Measurements from ENCODE around the gene TAS2R41. TPM values are rescaled to one million over a fixed set of nuclear protein-coding genes. Genes with fewer than 3 reads are reported as not detected.
A peak's percentile ranks its signal among the peaks of the same experiment; 100 is the strongest.
"Not testable (repeated sequence)": the region's sequence is repeated elsewhere in the genome, so short reads cannot be mapped to it uniquely, and the experiment has no call there.

TAS2R41 gene
- total and polyA plus RNA-seq, 12 donors: 0.28 TPM; not detected in 11

GRCh38 chr7:143484119-143484518 is 6.4 kb downstream of the TAS2R41 start:
- intact Hi-C loops (cut with DNase I): no loop called here
- no peaks in the 10 kb centered on the region for H3K9me3 ChIP-seq (replicated peaks in 1 of 3)
- H3K27ac ChIP-seq: no peak overlapping the region
- no peaks in the 10 kb centered on the region for H3K27me3 ChIP-seq
- H3K4me1 ChIP-seq (replicated peaks in 1 of 2): no peaks in the 10 kb centered on the region
- H3K36me3 ChIP-seq (replicated peaks in 1 of 2): no peaks in the 10 kb centered on the region
- TF ChIP-seq POLR2A (IDR thresholded peaks at IDR 0.05): no peak
- no peak for DNase-seq
- H3K4me3 ChIP-seq: no peak overlapping the region
- 56 to 73% (median 67%) methylated on average over 3 of the region's 3 CpGs for WGBS, 4 donors

GRCh38 chr7:143485094-143485493 is 7.4 kb downstream of the TAS2R41 start:
- Histone ChIP-seq H3K4me3 (no peak overlapping the region), H3K36me3 (replicated peaks in 1 of 2) (no peaks in the 10 kb centered on the region), H3K27me3 (no peaks in the 10 kb centered on the region), H3K9me3 (replicated peaks in 1 of 3) (no peaks in the 10 kb centered on the region), H3K27ac (peak overlapping the region in 1 of 5 donors; percentile 26), H3K4me1 (replicated peaks in 1 of 2) (no peaks in the 10 kb centered on the region)
- intact Hi-C loops (cut with DNase I): no loop called here
- DNase-seq: no peak
- no peak for TF ChIP-seq POLR2A (IDR thresholded peaks at IDR 0.05)
- no peak for TF ChIP-seq CTCF (IDR thresholded peaks at IDR 0.05)

DNA sequence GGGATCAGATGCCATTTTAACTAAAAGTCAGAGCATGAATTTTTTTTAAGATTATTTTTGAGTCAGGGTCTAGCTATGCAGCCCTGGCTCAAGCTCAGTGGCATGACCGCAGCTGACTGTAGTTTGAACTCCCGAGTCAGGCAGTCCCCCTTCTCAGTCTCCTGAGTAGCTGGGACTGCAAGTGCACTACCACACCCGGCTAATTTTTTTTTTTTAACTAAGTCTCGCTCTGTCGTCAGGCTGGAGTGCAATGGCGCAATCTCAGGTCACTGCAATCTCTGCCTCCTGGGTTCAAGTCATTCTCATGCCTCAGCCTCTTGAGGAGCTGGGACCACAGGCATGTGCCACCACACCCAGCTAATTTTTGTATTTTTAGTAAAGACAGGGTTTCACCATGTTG is 7.8 kb downstream of the TAS2R41 start:
- peak overlapping the region in 1 of 5 donors; percentile 66 for H3K27ac ChIP-seq
- no peak for DNase-seq
- no peaks in the 10 kb centered on the region for H3K27me3 ChIP-seq
- intact Hi-C loops (cut with DNase I): no loop called here
- no peak for TF ChIP-seq CTCF (IDR thresholded peaks at IDR 0.05)
- no peak for TF ChIP-seq POLR2A (IDR thresholded peaks at IDR 0.05)
- H3K4me3 ChIP-seq: no peak overlapping the region
- 59 to 85% (median 68%) methylated on average over 6 of the region's 6 CpGs for WGBS, 4 donors
- no peaks in the 10 kb centered on the region for H3K4me1 ChIP-seq (replicated peaks in 1 of 2)
- no peaks in the 10 kb centered on the region for H3K36me3 ChIP-seq (replicated peaks in 1 of 2)
- H3K9me3 ChIP-seq (replicated peaks in 1 of 3): no peaks in the 10 kb centered on the region

GRCh38 chr7:143486266-143486665 is 8.6 kb downstream of the TAS2R41 start:
- H3K27me3 ChIP-seq; H3K9me3 ChIP-seq (replicated peaks in 1 of 3); intact Hi-C loops (cut with DNase I); H3K4me1 ChIP-seq (replicated peaks in 1 of 2); DNase-seq; H3K4me3 ChIP-seq; H3K36me3 ChIP-seq (replicated peaks in 1 of 2): not testable (repeated sequence)
- WGBS, 4 donors: 74 to 79% (median 77%) methylated on average over 3 of the region's 3 CpGs
- H3K27ac ChIP-seq: peak overlapping the region in 2 of 5 donors; percentile 53 to 66

GRCh38 chr7:143487061-143487460 is 9.4 kb downstream of the TAS2R41 start:
- Histone ChIP-seq H3K9me3 (replicated peaks in 1 of 3) (no peaks in the 10 kb centered on the region), H3K4me3 (no peak overlapping the region), H3K36me3 (replicated peaks in 1 of 2) (no peaks in the 10 kb centered on the region), H3K27ac (peak overlapping the region in 3 of 5 donors; percentile 27 to 80 (median 66)), H3K4me1 (replicated peaks in 1 of 2) (peaks cover 0 to 3% of the 10 kb centered on the region in 2 donors), H3K27me3 (no peaks in the 10 kb centered on the region)
- intact Hi-C loops (cut with DNase I): no loop called here
- 41 to 65% (median 55%) methylated on average over 2 of the region's 2 CpGs for WGBS, 4 donors
- no peak for DNase-seq
- TF ChIP-seq POLR2A (IDR thresholded peaks at IDR 0.05): no peak
- no peak for TF ChIP-seq CTCF (IDR thresholded peaks at IDR 0.05)
